HCT116 (cell line): ENCODE results near the gene RAD23A. TPM values are rescaled to one million over a fixed set of nuclear protein-coding genes. Genes with fewer than 3 reads are reported as not detected.

Experiments
- ATAC-seq: fragments of 200-7000 bp; cut with Tn5 transposase; 2 replicates; pipeline ENCODE4 v1.9.1; 2020; ENCODE audit warnings: mild to moderate bottlenecking, moderate library complexity
- BruUV-seq: library from RNA; stranded (reverse); fragments of 400-500 nt; replicated peaks from 2 replicates; lab custom pipeline; 2021; lab: Mats Ljungman, UMichigan
- CTCF ChIA-PET: fragments of 300-600 bp; sonication (Branson Sonifier 250); formaldehyde crosslinking; loops from one replicate; lab custom pipeline; 2021; ENCODE audit warnings: antibody characterized with exemption; lab: Charles Lee
- POLR2A ChIA-PET: fragments of 300-600, 350-600 bp; sonication (Branson Sonifier 250); formaldehyde crosslinking; loops from one replicate; lab custom pipeline; 2021; ENCODE audit warnings: antibody characterized with exemption; lab: Charles Lee
- RAD21 ChIA-PET, 2 experiments: fragments of 300-600 bp; sonication (Branson Sonifier 250); formaldehyde crosslinking; loops; one replicate each; lab custom pipeline; 2023; ENCODE audit warnings: low total read pairs in 2 of 2; ENCODE audit not compliant: uncharacterized antibody in 2 of 2, unreplicated experiment in 2 of 2, low non-redundant PET in 1 of 2; lab: Charles Lee
- DNase-seq: peaks from one replicate; pipeline ENCODE4 v3.0.0-alpha.2; 2010; ENCODE audit warnings: low read depth, low spot score
- H2AFZ ChIP-seq: fragments of 200-600 bp; shearing (Covaris generic), sonication (generic); 2 replicates; pipeline ENCODE4 v1.6.1; 2017; ENCODE audit warnings: low read depth, mixed run types, mixed read lengths, antibody characterized with exemption, low read length; ENCODE audit not compliant: poor library complexity, severe bottlenecking
- H3K27ac ChIP-seq: 2 replicates; pipeline ENCODE4 v1.5.1; 2012; ENCODE audit warnings: low read depth, low read length
- H3K27me3 ChIP-seq: fragments of 200-600 bp; sonication (generic); 2 replicates; pipeline ENCODE4 v1.6.1; 2016; ENCODE audit warnings: mixed run types, low read length, mixed read lengths; ENCODE audit not compliant: insufficient read depth
- H3K36me3 ChIP-seq, 2 experiments: fragments of 200-500 bp in 1 of 2; fragments of 200-600 bp in 1 of 2; sonication (Bioruptor generic) in 1 of 2; sonication (generic) in 1 of 2; 2 replicates each; pipeline versions ENCODE4 v1.5.1 to v1.6.1; 2014 to 2016; ENCODE audit warnings: low read length in 2 of 2, inconsistent platforms in 1 of 2, mixed read lengths in 1 of 2, mixed run types in 1 of 2; ENCODE audit not compliant: insufficient read depth in 2 of 2, control insufficient read depth in 1 of 2
- H3K4me1 ChIP-seq, 2 experiments: fragments of 200-600 bp in 1 of 2; sonication (generic) in 1 of 2; 2 replicates each; pipeline versions ENCODE4 v1.5.1 to v1.6.1; 2012 to 2017; ENCODE audit warnings: low read length in 2 of 2, inconsistent platforms in 1 of 2, mild to moderate bottlenecking in 1 of 2, mixed read lengths in 1 of 2, mixed run types in 1 of 2, moderate library complexity in 1 of 2; ENCODE audit not compliant: insufficient read depth in 2 of 2, control insufficient read depth in 1 of 2
- H3K4me2 ChIP-seq: fragments of 200-600 bp; sonication (generic); 2 replicates; pipeline ENCODE4 v1.6.1; 2017; ENCODE audit warnings: mixed run types, low read length, mixed read lengths
- H3K4me3 ChIP-seq, 2 experiments: fragments of 200-600 bp in 1 of 2; sonication (generic) in 1 of 2; replicated peaks in 1 of 2; 2 replicates each; pipeline ENCODE4 v1.5.1; 2011 to 2016; ENCODE audit warnings: low read length in 2 of 2, control low read depth in 1 of 2, low read depth in 1 of 2, mild to moderate bottlenecking in 1 of 2, mixed read lengths in 1 of 2, mixed run types in 1 of 2
- H3K79me2 ChIP-seq: fragments of 200-600 bp; sonication (generic); 2 replicates; pipeline ENCODE4 v1.6.1; 2017; ENCODE audit warnings: mild to moderate bottlenecking, mixed run types, low read length, moderate library complexity, mixed read lengths; ENCODE audit not compliant: insufficient read depth
- H3K9ac ChIP-seq: fragments of 200-600 bp; sonication (generic); 2 replicates; pipeline ENCODE4 v1.6.1; 2016; ENCODE audit warnings: low read length, mixed read lengths
- H3K9me2 ChIP-seq: fragments of 200-600 bp; sonication (generic), shearing (Covaris generic); 2 replicates; pipeline ENCODE4 v1.6.1; 2017; ENCODE audit warnings: mixed run types, mild to moderate bottlenecking, moderate library complexity; ENCODE audit not compliant: insufficient read depth
- H3K9me3 ChIP-seq, 2 experiments: fragments of 200-500 bp in 1 of 2; fragments of 200-600 bp in 1 of 2; sonication (Bioruptor generic) in 1 of 2; sonication (generic) in 1 of 2; 2 replicates each; pipeline ENCODE4 v1.6.1; 2014 to 2017; ENCODE audit warnings: low read length in 2 of 2, mixed read lengths in 2 of 2, inconsistent platforms in 1 of 2, low read depth in 1 of 2, mild to moderate bottlenecking in 1 of 2, mixed run types in 1 of 2, moderate library complexity in 1 of 2; ENCODE audit not compliant: control insufficient read depth in 1 of 2, insufficient read depth in 1 of 2
- H4K20me1 ChIP-seq: fragments of 200-600 bp; sonication (generic), shearing (Covaris generic); 2 replicates; pipeline ENCODE4 v1.6.1; 2017; ENCODE audit warnings: mixed run types, mild to moderate bottlenecking, moderate library complexity; ENCODE audit not compliant: insufficient read depth
- CBX3 ChIP-seq: IDR thresholded peaks from 2 replicates; pipeline ENCODE4 v1.6.1; 2012; ENCODE audit warnings: low read depth
- EZH2 ChIP-seq: fragments of 200-600 bp; sonication (generic); IDR thresholded peaks from 2 replicates; pipeline ENCODE4 v1.6.1; 2017; ENCODE audit warnings: antibody characterized with exemption, mixed run types
- JUND ChIP-seq: IDR thresholded peaks from 2 replicates; pipeline ENCODE4 v1.6.1; 2012
- TCF7L2 ChIP-seq: IDR thresholded peaks from 2 replicates; pipeline ENCODE4 v1.7.0; 2011; ENCODE audit warnings: borderline replicate concordance, inconsistent platforms; ENCODE audit not compliant: insufficient read depth, insufficient read length; ENCODE audit errors: extremely low read depth
- intact Hi-C: fragments of 100-400 bp; cut with micrococcal nuclease; formaldehyde crosslinking; loops from 2 replicates; pipeline ENCODE4 v1.10.0; 2022
- total RNA-seq: library from RNA; stranded (reverse); gene quantifications from one replicate; pipeline ENCODE4 v1.2.1, GENCODE V29; 2021; ENCODE audit not compliant: unreplicated experiment
- TF ChIP-seq, protein P1 (sequence below): IDR thresholded peaks from 2 replicates; pipeline ENCODE4 v1.6.1; 2012; ENCODE audit warnings: low read depth
- TF ChIP-seq, protein P2 (sequence below): IDR thresholded peaks from 2 replicates; pipeline ENCODE4 v1.6.1; 2012

Gene RAD23A
- total RNA-seq, 1 experiment from 2014 or later, result 163 TPM

DNA sequence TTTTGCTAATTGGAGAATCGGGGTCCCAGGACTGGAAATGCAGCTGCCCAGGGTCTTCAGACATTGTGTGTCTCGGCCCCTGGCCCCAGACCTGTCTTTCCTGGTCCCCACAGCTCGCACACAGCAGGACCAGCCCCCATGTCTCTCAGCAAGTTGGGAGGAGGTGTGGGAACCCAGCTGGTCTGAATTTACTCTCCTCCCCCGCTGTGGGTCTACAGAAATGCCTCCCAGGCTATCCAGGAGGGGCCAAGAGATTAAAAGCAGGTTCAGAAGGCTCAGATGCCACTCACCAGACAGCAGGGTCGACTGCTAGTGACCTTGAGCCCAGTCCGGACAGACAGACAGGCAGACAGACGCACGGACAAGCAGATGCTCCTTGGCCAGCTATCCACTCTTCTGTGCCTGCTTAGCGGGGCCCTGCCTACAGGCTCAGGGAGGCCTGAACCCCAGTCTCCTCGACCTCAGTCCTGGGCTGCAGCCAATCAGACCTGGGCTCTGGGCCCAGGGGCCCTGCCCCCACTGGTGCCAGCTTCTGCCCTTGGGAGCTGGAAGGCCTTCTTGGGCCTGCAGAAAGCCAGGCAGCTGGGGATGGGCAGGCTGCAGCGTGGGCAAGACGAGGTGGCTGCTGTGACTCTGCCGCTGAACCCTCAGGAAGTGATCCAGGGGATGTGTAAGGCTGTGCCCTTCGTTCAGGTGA, 23.8 kb downstream of the RAD23A start, which contains the start of gene DAND5:
Gene DAND5 (plus strand): TSS at position 285 of the 697 bp plus-strand sequence. CDS start 85 bp downstream, at position 370.
- Histone ChIP-seq H3K4me1 (peaks cover 3 to 22% of the 10 kb centered on the region in 2 experiments; a peak in 3 of 4 replicates), H4K20me1 (no peaks in the 10 kb centered on the region), H2AFZ (no peak within 1 kb of the TSS), H3K36me3 (no peaks in the 10 kb centered on the region), H3K27me3 (no peaks in the 10 kb centered on the region), H3K9ac (no peak within 1 kb of the TSS), H3K79me2 (no peaks in the 10 kb centered on the region), H3K4me2 (no peak within 1 kb of the TSS), H3K27ac (no peak within 1 kb of the TSS), H3K9me2 (no peaks in the 10 kb centered on the region), H3K9me3 (no peaks in the 10 kb centered on the region), H3K4me3 (no peak within 1 kb of the TSS)
- no peak for DNase-seq
- ATAC-seq, result no peak
- ChIA-PET CTCF (interaction anchor here (1.2 kb wide), 2 partner anchors 9 to 124 kb away, joined by 3 read pairs; no protein-coding TSS in a partner anchor), RAD21 (no interaction called here), POLR2A (no interaction called here)
- intact Hi-C loops, result no loop called here
- BruUV-seq, result no TSS peak
- TF ChIP-seq JUND (no peak), TCF7L2 (no peak), EZH2 (no peak), CBX3 (no peak)
- TF ChIP-seq, protein P1, sequence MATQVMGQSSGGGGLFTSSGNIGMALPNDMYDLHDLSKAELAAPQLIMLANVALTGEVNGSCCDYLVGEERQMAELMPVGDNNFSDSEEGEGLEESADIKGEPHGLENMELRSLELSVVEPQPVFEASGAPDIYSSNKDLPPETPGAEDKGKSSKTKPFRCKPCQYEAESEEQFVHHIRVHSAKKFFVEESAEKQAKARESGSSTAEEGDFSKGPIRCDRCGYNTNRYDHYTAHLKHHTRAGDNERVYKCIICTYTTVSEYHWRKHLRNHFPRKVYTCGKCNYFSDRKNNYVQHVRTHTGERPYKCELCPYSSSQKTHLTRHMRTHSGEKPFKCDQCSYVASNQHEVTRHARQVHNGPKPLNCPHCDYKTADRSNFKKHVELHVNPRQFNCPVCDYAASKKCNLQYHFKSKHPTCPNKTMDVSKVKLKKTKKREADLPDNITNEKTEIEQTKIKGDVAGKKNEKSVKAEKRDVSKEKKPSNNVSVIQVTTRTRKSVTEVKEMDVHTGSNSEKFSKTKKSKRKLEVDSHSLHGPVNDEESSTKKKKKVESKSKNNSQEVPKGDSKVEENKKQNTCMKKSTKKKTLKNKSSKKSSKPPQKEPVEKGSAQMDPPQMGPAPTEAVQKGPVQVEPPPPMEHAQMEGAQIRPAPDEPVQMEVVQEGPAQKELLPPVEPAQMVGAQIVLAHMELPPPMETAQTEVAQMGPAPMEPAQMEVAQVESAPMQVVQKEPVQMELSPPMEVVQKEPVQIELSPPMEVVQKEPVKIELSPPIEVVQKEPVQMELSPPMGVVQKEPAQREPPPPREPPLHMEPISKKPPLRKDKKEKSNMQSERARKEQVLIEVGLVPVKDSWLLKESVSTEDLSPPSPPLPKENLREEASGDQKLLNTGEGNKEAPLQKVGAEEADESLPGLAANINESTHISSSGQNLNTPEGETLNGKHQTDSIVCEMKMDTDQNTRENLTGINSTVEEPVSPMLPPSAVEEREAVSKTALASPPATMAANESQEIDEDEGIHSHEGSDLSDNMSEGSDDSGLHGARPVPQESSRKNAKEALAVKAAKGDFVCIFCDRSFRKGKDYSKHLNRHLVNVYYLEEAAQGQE, result no peak
- TF ChIP-seq, protein P2, sequence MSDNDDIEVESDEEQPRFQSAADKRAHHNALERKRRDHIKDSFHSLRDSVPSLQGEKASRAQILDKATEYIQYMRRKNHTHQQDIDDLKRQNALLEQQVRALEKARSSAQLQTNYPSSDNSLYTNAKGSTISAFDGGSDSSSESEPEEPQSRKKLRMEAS, result no peak
